8988T (cell line): ENCODE measurements around the gene TMEM131L.
"Not testable (repeated sequence)": the region's sequence is repeated elsewhere in the genome, so short reads cannot be mapped to it uniquely, and the experiment has no call there.

Source experiments
- DNase-seq: peaks from one replicate; pipeline ENCODE4 v3.0.0; 2011

TMEM131L gene

GRCh38 chr4:153528705-153529485 is 62.7 kb downstream of the TMEM131L start:
- no peak for DNase-seq

- DNase-seq, result no peak
Measured at GRCh38 chr4:153529646-153530045, 63.5 kb downstream of the TMEM131L start.

GRCh38 chr4:153530284-153530999 is 64.3 kb downstream of the TMEM131L start:
- no peak for DNase-seq

GRCh38 chr4:153531000-153531358 is 64.8 kb downstream of the TMEM131L start:
- no peak for DNase-seq

- no peak for DNase-seq
Measured at GRCh38 chr4:153531976-153532626, 65.9 kb downstream of the TMEM131L start.

- no peak for DNase-seq
Measured at GRCh38 chr4:153532636-153533035, 66.5 kb downstream of the TMEM131L start.

- no peak for DNase-seq
Measured at GRCh38 chr4:153533387-153533786, 67.2 kb downstream of the TMEM131L start.

- no peak for DNase-seq
Measured at GRCh38 chr4:153534792-153535629, 68.9 kb downstream of the TMEM131L start.

- no peak for DNase-seq
Measured at GRCh38 chr4:153535772-153536513, 69.8 kb downstream of the TMEM131L start.

- no peak for DNase-seq
Measured at GRCh38 chr4:153537493-153537960, 71.4 kb downstream of the TMEM131L start.

- no peak for DNase-seq
Measured at GRCh38 chr4:153538487-153539357, 72.6 kb downstream of the TMEM131L start.

- no peak for DNase-seq
Measured at GRCh38 chr4:153539422-153539821, 73.3 kb downstream of the TMEM131L start.

- DNase-seq, result no peak
Measured at GRCh38 chr4:153541456-153542096, 75.4 kb downstream of the TMEM131L start.

- no peak for DNase-seq
Measured at GRCh38 chr4:153542131-153542530, 76.0 kb downstream of the TMEM131L start.

GRCh38 chr4:153542834-153543233 is 76.7 kb downstream of the TMEM131L start:
- no peak for DNase-seq

GRCh38 chr4:153543351-153543750 is 77.2 kb downstream of the TMEM131L start:
- no peak for DNase-seq

GRCh38 chr4:153545822-153546221 is 79.7 kb downstream of the TMEM131L start:
- no peak for DNase-seq

GRCh38 chr4:153546280-153546679 is 80.1 kb downstream of the TMEM131L start:
- DNase-seq, result no peak

GRCh38 chr4:153547520-153547919 is 81.4 kb downstream of the TMEM131L start:
- no peak for DNase-seq

GRCh38 chr4:153548907-153549306 is 82.7 kb downstream of the TMEM131L start:
- DNase-seq, result not testable (repeated sequence)

GRCh38 chr4:153549405-153549804 is 83.2 kb downstream of the TMEM131L start:
- DNase-seq, result no peak
